Choroid plexus epithelial cell (primary cell): ENCODE results near the gene HSPH1.
A peak's percentile ranks its signal among the peaks of the same experiment; 100 is the strongest.

Experiments used
- DNase-seq: peaks from one replicate; pipeline ENCODE4 v3.0.0-alpha.2; 2010; ENCODE audit warnings: low read depth
- H3K4me3 ChIP-seq: 2 replicates; pipeline ENCODE4 v1.5.1; 2011; ENCODE audit warnings: low read depth, mild to moderate bottlenecking, control low read depth, low read length, moderate library complexity
- CTCF ChIP-seq: conservative IDR thresholded peaks from 2 replicates; pipeline ENCODE4 v1.5.1; 2011; ENCODE audit warnings: low read depth, mild to moderate bottlenecking, control low read depth, inconsistent platforms, low read length, moderate library complexity

Gene HSPH1

GRCh38 chr13:31168166-31168565 is 6.5 kb upstream of the HSPH1 start:
- no peak overlapping the region for H3K4me3 ChIP-seq
- no peak for DNase-seq
- TF ChIP-seq CTCF: no peak

- no peak for TF ChIP-seq CTCF
- DNase-seq: no peak
- no peak overlapping the region for H3K4me3 ChIP-seq
Observed at GRCh38 chr13:31167490-31167889, 5.8 kb upstream of the HSPH1 start.

- no peak for TF ChIP-seq CTCF
- H3K4me3 ChIP-seq: no peak overlapping the region
- peak; percentile 45 for DNase-seq
Observed at GRCh38 chr13:31166591-31166990, 4.9 kb upstream of the HSPH1 start.

- peak overlapping the region; percentile 84 for H3K4me3 ChIP-seq
- no peak for TF ChIP-seq CTCF
- peak; percentile 99 for DNase-seq
Observed at GRCh38 chr13:31162151-31163008, 676 bp upstream of the HSPH1 start.

GRCh38 chr13:31160857-31161556 is 697 bp downstream of the HSPH1 start:
- H3K4me3 ChIP-seq: peak overlapping the region; percentile 84
- DNase-seq: peak; percentile 85
- peak; percentile 13 for TF ChIP-seq CTCF

- no peak for DNase-seq
- H3K4me3 ChIP-seq: no peak overlapping the region
- TF ChIP-seq CTCF: no peak
Observed at GRCh38 chr13:31159306-31159705, 2.4 kb downstream of the HSPH1 start.
